ENCODE measurements around the gene FOLR2.

DNA sequence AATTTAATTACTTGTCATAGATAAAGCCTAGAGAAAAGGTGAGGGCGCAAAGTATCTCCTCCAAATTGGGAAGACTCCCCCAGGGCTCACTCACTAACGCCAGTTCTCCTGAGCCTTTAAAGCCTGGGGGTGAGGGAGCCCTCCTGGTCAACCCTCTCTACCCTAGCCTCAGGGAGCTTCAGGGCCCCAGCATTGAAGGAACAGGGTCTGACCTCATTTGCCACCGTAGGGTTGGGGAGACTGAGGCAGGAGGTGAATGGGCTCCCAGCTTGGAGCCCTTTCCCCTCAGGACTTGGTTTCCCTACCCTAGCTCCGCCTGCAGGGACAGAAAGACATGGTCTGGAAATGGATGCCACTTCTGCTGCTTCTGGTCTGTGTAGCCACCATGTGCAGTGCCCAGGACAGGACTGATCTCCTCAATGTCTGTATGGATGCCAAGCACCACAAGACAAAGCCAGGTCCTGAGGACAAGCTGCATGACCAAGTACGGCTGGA is 1.7 kb downstream of the FOLR2 start:
- no peak for TF ChIP-seq POLR2A (IDR thresholded peaks at IDR 0.05; ENCODE audit: low read depth, low read length)
- TF ChIP-seq POLR2AphosphoS5 (IDR thresholded peaks at IDR 0.05; ENCODE audit: low read depth, low read length) = no peak

Data from GM12892 (cell line).